Stimulated activated CD8-positive, alpha-beta memory T cell treated with anti-CD3 and anti-CD28 coated beads, Interleukin-2, amount 100 ng/mL, for 1 hour (primary cell): ENCODE data around the gene ULK3.

Experiments
- DNase-seq, 2 donors: peaks; one replicate each; pipeline ENCODE4 v3.0.0-alpha.2; 2020; ENCODE audit warnings: low read depth in 2 of 2

The ULK3 gene

GRCh38 chr15:74840851-74841775 lies 1.8 kb downstream of the ULK3 start:
- no peak for DNase-seq

GRCh38 chr15:74839526-74840395 lies 3.2 kb downstream of the ULK3 start:
- DNase-seq, result no peak

- DNase-seq, result no peak
These were observed 4.0 kb downstream of the ULK3 start for GRCh38 chr15:74838746-74839525.

- DNase-seq, result no peak
These were observed 4.8 kb downstream of the ULK3 start for GRCh38 chr15:74838137-74838516.

- no peak for DNase-seq
These were observed 5.3 kb downstream of the ULK3 start for GRCh38 chr15:74837482-74838136.

- no peak for DNase-seq
These were observed 6.1 kb downstream of the ULK3 start for GRCh38 chr15:74836846-74837245.

GRCh38 chr15:74835312-74835823 lies 7.6 kb downstream of the ULK3 start:
- peak in 1 of 2 donors; percentile 17 for DNase-seq

GRCh38 chr15:74833376-74834107 lies 9.4 kb downstream of the ULK3 start:
- no peak for DNase-seq

- DNase-seq, result no peak
These were observed 10.1 kb downstream of the ULK3 start for GRCh38 chr15:74832826-74833225.

- no peak for DNase-seq
These were observed 11.0 kb downstream of the ULK3 start for GRCh38 chr15:74831813-74832495.

GRCh38 chr15:74830868-74831267 lies 12.1 kb downstream of the ULK3 start:
- no peak for DNase-seq

GRCh38 chr15:74829991-74830390 lies 13.0 kb downstream of the ULK3 start:
- DNase-seq, result no peak

GRCh38 chr15:74829486-74829885 lies 13.5 kb downstream of the ULK3 start:
- DNase-seq, result no peak

GRCh38 chr15:74828835-74829234 lies 14.1 kb downstream of the ULK3 start:
- DNase-seq, result no peak

GRCh38 chr15:74827614-74828013 lies 15.3 kb downstream of the ULK3 start:
- no peak for DNase-seq

GRCh38 chr15:74826921-74827320 lies 16.0 kb downstream of the ULK3 start:
- no peak for DNase-seq

GRCh38 chr15:74826364-74826819 lies 16.6 kb downstream of the ULK3 start, which contains the start of gene CPLX3:
Gene CPLX3 (plus strand): TSS chr15:74826627. CDS start chr15:74826704, 77 bp downstream.
- DNase-seq, result no peak

GRCh38 chr15:74825866-74826265 lies 17.1 kb downstream of the ULK3 start:
- no peak for DNase-seq

- no peak for DNase-seq
These were observed 18.0 kb downstream of the ULK3 start for GRCh38 chr15:74824976-74825375.

- no peak for DNase-seq
These were observed 19.6 kb downstream of the ULK3 start for GRCh38 chr15:74823324-74823723.
